Pancreas (tissue), 10 donors: ENCODE measurements around the gene GALNT7. TPM values are rescaled to one million over a fixed set of nuclear protein-coding genes. Genes with fewer than 3 reads are reported as not detected.

Experiments
- ATAC-seq, 4 donors: fragments of 200-7000 bp; cut with Tn5 transposase; one replicate each; pipeline versions ENCODE4 v1.8.0 to v1.9.1; 2020; ENCODE audit warnings: mild to moderate bottlenecking in 4 of 4, moderate library complexity in 4 of 4
- DNase-seq, 6 donors: peaks; one replicate each; pipeline ENCODE4 v3.0.0-alpha.2; 2020
- FAIRE-seq: peaks from 2 replicates; lab custom pipeline; 2012; peaks lifted over from hg19 to GRCh38; lab: Jason Lieb, UNC
- H3K27ac ChIP-seq, 4 donors: fragments of 200-600 bp; sonication (generic); 1 replicate in 3 of 4; 2 replicates in 1 of 4; pipeline versions ENCODE4 v1.5.0 to v1.8.0; 2020
- H3K27me3 ChIP-seq, 4 donors: fragments of 200-600 bp; one replicate each; pipeline ENCODE4 v1.8.0; 2021
- H3K36me3 ChIP-seq, 3 donors: fragments of 200-600 bp; sonication (generic) in 1 of 3; one replicate each; pipeline versions ENCODE4 v1.5.0 to v1.8.0; 2020 to 2021
- H3K4me1 ChIP-seq, 3 donors: fragments of 200-600 bp; one replicate each; pipeline ENCODE4 v1.8.0; 2021
- H3K4me3 ChIP-seq, 4 donors: fragments of 200-600 bp; sonication (generic) in 2 of 4; one replicate each; pipeline versions ENCODE4 v1.5.0 to v1.8.0; 2020 to 2021
- H3K9me3 ChIP-seq, 4 donors: fragments of 200-600 bp; one replicate each; pipeline ENCODE4 v1.8.0; 2021
- CTCF ChIP-seq, 4 donors: fragments of 200-600 bp; sonication (generic) in 3 of 4; IDR thresholded peaks; one replicate each; pipeline versions ENCODE4 v1.5.0 to v1.8.0; 2021; ENCODE audit warnings: antibody characterized with exemption in 4 of 4
- WGBS, 2 donors: extraction: QIAGEN DNeasy Blood & Tissue Kit; methylation state at CpG; one replicate each; pipeline ENCODE4 v1.1.7; 2013; 5-methylcytosine and 5-hydroxymethylcytosine counted together
- intact Hi-C, 3 donors: fragments of 100-400 bp; cut with DNase I; formaldehyde crosslinking; loops; one replicate each; pipeline versions ENCODE4 v1.11.1 to v1.14.2; 2022
- polyA plus RNA-seq, 2 donors: library from polyadenylated mRNA; stranded (reverse); fragments of 200-250 nt; gene quantifications; one replicate each; pipeline ENCODE4 v1.2.3, GENCODE V29; 2013
- total RNA-seq, 6 donors: library from RNA; stranded (reverse); fragmentation: NEBNext Ultra II Directional in 4 of 6; extraction: Animal tissue kit (Norgen Biotek cat#: 25700) in 4 of 6; gene quantifications; one replicate each; pipeline versions ENCODE4 v1.2.1 to v1.2.4, GENCODE V29; 2021 to 2023
- donor health status: healthy with polysubstance abuse.
- donor health status: DM: no; HTN: no; CAD: no; lungs with moderate emphysema.
- donor health status: DM: no; HTN: no; CAD: no.
- donor health status: control.
- donor health status: control.
- donor health status: Bipolar disorder and iron deficiency.
- donor health status: DM: yes; HTN: yes; CAD: no.
- donor health status: DM: no; HTN: no; CAD: no.
- donor health status: DM: no; HTN: no; CAD: no.
- donor health status: DM: yes; HTN: yes; CAD: no.

GALNT7 gene
- total and polyA plus RNA-seq, 8 donors = 5.7 to 31.2 (median 23.0) TPM

GRCh38 chr4:173269280-173269679 lies 100.7 kb downstream of the GALNT7 start:
- intact Hi-C loops = no loop called here
- DNase-seq = no peak
- no peaks in the 10 kb centered on the region for H3K27me3 ChIP-seq
- no peak overlapping the region for H3K4me3 ChIP-seq
- TF ChIP-seq CTCF (IDR thresholded peaks at IDR 0.05) = no peak
- H3K36me3 ChIP-seq = no peaks in the 10 kb centered on the region
- 87 to 94% methylated on average over 3 of the region's 3 CpGs for WGBS, 2 donors
- no peaks in the 10 kb centered on the region for H3K9me3 ChIP-seq
- peaks cover 0 to 19% (median 13%) of the 10 kb centered on the region in 3 donors for H3K4me1 ChIP-seq
- H3K27ac ChIP-seq = no peak overlapping the region
- FAIRE-seq = no peak
- no peak for ATAC-seq

- no peaks in the 10 kb centered on the region for H3K27me3 ChIP-seq
- no peak for FAIRE-seq
Measured at GRCh38 chr4:173270312-173271027, 101.9 kb downstream of the GALNT7 start.

GRCh38 chr4:173272314-173272713 lies 103.7 kb downstream of the GALNT7 start:
- no peak for ATAC-seq
- intact Hi-C loops = no loop called here

More at GRCh38 chr4:173270312-173271027, 101.9 kb downstream of the GALNT7 start:
- TF ChIP-seq CTCF (IDR thresholded peaks at IDR 0.05) = no peak
- Histone ChIP-seq H3K4me3 (no peak overlapping the region), H3K27ac (no peak overlapping the region), H3K9me3 (no peaks in the 10 kb centered on the region), H3K36me3 (no peaks in the 10 kb centered on the region), H3K4me1 (peaks cover 0 to 13% (median 9%) of the 10 kb centered on the region in 3 donors)
- DNase-seq (no peak), ATAC-seq (peak; percentile 23 to 65 (median 51))
- intact Hi-C loops = no loop called here
- WGBS, 2 donors = 20 to 21% methylated on average over 4 of the region's 4 CpGs

GRCh38 chr4:173272996-173273395 lies 104.4 kb downstream of the GALNT7 start:
- Histone ChIP-seq H3K4me1 (peaks cover 0 to 13% (median 9%) of the 10 kb centered on the region in 3 donors), H3K9me3 (no peaks in the 10 kb centered on the region), H3K27ac (no peak overlapping the region), H3K4me3 (no peak overlapping the region), H3K27me3 (no peaks in the 10 kb centered on the region), H3K36me3 (no peaks in the 10 kb centered on the region)
- ATAC-seq (no peak), FAIRE-seq (no peak), DNase-seq (no peak)
- 89 to 90% methylated on average over 1 of the region's 1 CpG for WGBS, 2 donors
- intact Hi-C loops = no loop called here
- TF ChIP-seq CTCF (IDR thresholded peaks at IDR 0.05) = no peak

More at GRCh38 chr4:173272314-173272713, 103.7 kb downstream of the GALNT7 start:
- no peak overlapping the region for H3K27ac ChIP-seq
- DNase-seq (no peak), FAIRE-seq (no peak)
- no peak for TF ChIP-seq CTCF (IDR thresholded peaks at IDR 0.05)
- no peaks in the 10 kb centered on the region for H3K36me3 ChIP-seq
- no peak overlapping the region for H3K4me3 ChIP-seq
- peaks cover 0 to 13% (median 9%) of the 10 kb centered on the region in 3 donors for H3K4me1 ChIP-seq
- 90% methylated on average over 5 of the region's 5 CpGs for WGBS, 2 donors
- H3K27me3 ChIP-seq = no peaks in the 10 kb centered on the region
- no peaks in the 10 kb centered on the region for H3K9me3 ChIP-seq

GRCh38 chr4:173273941-173274340 lies 105.3 kb downstream of the GALNT7 start:
- no peak for FAIRE-seq

More at GRCh38 chr4:173273941-173274340, 105.3 kb downstream of the GALNT7 start:
- ATAC-seq (no peak), DNase-seq (no peak)
- H3K27me3 ChIP-seq = no peaks in the 10 kb centered on the region
- H3K4me1 ChIP-seq = peaks cover 0 to 13% (median 9%) of the 10 kb centered on the region in 3 donors
- no peak overlapping the region for H3K27ac ChIP-seq
- H3K9me3 ChIP-seq = no peaks in the 10 kb centered on the region
- H3K4me3 ChIP-seq = no peak overlapping the region
- intact Hi-C loops = no loop called here
- no peak for TF ChIP-seq CTCF (IDR thresholded peaks at IDR 0.05)
- no peaks in the 10 kb centered on the region for H3K36me3 ChIP-seq
